Islet of Langerhans (tissue), 1 donor: ENCODE data around the gene CCDC187.

ENCODE experiments used
- FAIRE-seq: peaks from one replicate; lab custom pipeline; 2011; peaks lifted over from hg19 to GRCh38; lab: Jason Lieb, UNC

CCDC187 gene

GRCh38 chr9:136251264-136252115 is 52.4 kb downstream of the CCDC187 start:
- FAIRE-seq: no peak

DNA sequence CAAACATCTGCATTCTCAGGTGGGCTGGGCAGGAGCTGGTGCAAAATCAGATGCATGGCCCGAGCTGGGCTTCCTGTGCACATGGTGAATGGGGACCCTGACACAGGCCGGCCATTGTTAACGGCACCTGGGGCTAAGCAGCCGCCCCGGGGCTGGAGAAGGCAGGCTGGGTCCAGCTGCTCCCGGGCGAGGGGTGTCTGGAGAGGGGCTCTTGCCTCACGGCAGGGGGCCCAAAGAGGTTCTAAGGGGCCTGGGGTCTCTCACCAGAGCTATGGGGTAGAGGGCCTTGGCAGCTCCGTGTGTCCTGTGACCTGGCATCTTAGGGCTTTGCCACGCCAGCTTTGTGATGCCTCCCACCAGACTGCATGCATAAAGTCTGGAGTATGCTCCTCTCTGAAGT is 53.2 kb downstream of the CCDC187 start:
- no peak for FAIRE-seq

GRCh38 chr9:136249877-136250559 is 53.9 kb downstream of the CCDC187 start:
- no peak for FAIRE-seq

DNA sequence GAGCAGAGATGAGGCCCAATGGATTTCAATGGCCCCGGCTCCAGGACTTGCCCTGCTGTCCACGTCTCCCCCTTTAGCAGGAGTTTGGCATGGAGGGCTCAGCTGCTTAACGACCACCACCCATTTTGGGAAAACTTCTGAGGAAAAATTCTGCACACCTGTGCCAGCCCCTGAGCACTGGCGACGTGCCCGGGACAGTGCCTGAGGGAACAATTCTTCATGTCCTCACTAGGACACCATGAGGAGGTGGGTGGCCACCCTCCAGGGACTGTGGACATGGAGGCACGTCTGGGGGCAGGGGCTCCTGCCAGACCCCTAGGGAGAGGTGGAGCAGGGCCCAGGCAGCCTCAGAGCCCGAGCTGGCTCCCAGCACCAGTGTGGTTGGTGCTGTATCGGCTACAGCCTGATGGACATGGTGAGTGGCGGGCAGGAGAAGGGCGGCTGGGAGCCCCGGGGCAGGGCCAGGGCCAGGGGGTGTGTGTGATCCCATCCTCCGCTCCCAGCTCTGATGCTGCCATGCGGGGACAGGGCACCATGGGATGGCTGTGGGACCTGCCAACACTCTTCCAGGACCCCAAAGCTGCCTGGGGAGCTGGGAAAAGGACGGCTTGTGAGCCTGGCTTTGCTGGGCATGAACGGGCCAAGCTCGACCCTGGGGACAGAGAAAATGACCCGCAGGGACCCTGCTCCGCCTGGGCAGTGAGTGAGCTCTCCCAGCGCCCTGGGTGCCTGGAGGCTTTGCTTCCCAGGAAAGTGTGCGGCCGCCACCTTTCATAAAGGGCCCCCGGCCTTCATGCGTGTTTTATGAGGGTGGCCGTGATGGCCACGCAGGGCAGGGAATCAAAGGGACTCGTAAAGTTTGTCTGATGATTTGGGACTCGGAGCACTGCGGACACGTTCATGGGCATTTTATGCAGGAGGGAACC is 54.7 kb downstream of the CCDC187 start:
- FAIRE-seq: no peak

- FAIRE-seq: no peak
Observed at GRCh38 chr9:136247947-136248637, 55.8 kb downstream of the CCDC187 start.

DNA sequence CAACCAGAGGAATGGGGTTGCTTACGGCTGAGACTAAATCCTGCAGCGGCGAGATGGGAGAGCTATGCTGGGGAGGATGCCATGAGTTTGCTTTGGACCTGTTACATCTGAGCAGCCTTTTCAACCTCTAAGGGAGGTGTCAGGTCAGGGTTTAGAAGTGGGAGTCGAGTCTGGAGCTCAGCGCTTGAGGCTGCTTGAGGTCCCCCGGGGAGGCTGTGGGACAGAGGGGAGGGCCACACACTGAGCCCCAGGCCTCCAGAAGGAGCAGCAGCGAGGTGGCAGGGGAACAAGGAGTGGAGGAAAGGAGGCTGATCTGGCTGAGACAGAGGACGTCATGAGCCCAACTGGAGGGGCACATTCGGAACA is 56.4 kb downstream of the CCDC187 start:
- FAIRE-seq: no peak

- no peak for FAIRE-seq
Observed at GRCh38 chr9:136246849-136247550, 56.9 kb downstream of the CCDC187 start.

DNA sequence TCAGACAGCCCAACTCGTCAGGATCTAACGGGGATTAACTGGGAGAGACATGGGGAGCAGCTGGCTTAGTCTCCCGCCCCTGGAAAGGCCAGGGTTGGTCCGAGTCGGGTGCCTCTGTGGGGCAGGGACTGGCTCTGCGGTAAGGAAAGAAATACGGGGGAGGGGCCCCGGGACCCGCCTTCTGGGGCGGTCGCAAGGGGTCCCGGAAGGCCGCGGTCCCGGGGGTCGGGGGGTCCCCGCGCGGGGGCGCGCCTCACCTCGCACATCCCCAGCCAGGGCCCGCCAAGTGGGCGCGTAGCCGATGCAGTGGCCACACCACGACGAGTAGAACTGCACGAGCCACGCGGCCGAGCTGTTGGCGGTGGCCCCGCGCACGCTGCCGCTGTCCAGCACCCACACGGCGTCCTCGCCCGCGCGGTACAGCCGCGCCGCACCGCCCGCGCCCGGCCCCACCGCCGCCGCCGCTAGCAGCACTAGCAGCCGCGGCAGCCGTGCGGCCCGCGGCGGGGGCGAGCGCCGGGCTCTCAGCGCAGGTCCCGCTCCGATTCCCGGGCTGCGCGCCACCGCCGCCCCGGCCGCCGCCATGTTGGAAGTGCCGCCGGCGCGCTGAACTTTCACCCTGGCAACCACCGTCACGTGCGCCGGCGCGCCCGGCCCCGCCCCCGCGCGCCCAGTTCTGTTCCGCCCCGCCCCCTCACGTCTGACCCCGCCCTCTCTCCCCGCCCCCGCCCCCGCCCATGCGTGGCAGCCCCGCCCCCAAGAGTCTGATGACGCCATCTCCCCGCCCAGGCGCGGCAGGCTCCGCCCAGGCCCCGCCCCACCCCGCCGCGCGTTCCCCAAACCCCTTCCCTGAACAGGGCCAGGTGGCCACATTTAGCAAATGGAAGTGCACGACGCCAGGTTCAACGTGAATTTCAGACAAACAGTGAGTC is 58.4 kb downstream of the CCDC187 start, which contains the start of gene QSOX2:
TSS of gene QSOX2 (minus strand) at position 594 of the 932 bp plus-strand sequence. CDS start at position 585, 9 bp downstream.
- FAIRE-seq: no peak

GRCh38 chr9:136244969-136245218 is 59.0 kb downstream of the CCDC187 start:
- FAIRE-seq: no peak

DNA sequence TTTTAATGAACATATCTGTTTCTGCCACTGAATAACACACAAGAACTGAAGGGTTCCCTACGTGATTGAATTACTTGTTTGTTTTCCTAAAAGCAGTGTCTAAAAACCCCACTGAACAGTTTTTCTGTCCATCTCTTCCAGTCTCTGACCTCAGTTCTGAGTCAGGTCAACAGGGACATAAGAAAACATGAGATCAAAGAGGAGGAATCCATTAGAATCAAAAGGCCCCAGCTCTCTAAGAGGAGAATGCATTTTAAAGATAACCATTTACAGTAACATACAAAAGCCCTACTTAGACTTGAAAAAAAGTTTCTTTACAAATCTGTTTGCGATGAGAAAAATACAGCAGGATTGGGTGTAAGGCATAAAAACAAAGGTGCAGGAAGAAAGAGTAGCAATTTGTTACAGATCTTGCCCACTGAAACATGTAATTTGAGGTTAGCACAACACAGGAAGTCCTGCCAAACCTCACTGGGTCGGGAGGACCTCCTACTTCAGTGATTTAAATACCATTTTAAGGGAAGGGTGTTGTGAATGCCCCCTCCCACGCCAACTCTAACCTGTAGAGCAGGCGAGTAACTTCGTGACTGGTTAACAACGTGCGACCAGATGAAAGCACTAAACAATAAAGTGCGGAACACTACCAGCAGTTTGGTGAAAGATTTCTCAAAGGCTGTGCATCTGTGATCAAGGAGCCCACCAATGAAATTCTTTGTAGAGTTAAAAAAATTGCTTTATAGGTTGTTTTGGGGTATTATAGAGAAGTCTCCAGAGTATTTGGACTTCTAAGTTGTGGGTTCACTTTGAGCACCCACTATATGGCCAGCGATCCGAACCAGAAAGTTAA is 59.5 kb downstream of the CCDC187 start:
- FAIRE-seq: peak; percentile 36

- FAIRE-seq: no peak
Observed at GRCh38 chr9:136243631-136244030, 60.3 kb downstream of the CCDC187 start.

DNA sequence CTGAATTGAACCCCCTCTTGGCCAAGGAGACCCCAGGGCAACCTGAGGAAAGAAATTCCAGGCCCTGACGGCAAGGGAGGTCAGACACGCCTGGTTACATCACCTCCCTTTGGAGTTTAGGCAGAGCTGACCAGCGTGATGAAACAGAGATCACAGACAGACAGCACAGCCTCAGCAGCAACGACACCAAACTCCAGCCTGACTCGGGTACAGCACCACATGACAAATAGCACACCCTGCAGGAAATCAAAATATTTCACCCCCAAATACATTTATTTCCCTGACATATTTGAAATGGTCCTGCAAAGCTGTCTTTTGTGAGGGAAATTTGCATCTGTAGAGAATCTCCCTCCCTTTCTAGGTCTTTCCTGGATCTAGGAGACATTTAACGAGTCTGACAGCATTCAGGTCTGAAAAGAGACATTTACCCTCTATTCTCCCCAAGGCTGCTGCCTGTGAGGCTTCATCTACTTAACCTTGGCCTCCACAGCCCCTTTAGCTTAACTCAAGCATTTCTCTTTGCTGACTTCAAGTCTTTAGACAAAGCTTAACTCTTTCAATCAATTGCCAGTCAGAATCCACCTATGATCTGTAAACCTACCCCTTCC is 60.9 kb downstream of the CCDC187 start:
- FAIRE-seq: no peak

GRCh38 chr9:136242248-136242647 is 61.6 kb downstream of the CCDC187 start:
- FAIRE-seq: no peak

DNA sequence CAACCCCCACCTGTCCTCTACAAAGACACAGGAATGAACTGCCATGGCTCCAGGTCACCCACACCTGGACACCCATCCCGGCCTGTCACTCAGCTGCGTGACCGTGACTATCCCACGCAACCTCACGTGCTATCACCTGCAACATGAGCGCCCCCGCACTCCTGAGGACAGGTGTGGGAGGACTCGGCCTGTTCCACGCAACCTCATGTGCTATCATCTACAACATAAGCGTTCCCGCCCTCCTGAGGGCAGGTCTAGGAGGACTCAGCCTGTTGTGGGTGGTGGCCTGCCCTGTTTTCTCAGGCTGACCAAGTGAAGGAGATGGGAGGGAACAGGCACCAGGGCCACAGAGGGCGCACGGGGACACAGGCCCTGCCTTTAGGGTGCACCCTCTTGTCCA is 62.4 kb downstream of the CCDC187 start:
- FAIRE-seq: no peak

DNA sequence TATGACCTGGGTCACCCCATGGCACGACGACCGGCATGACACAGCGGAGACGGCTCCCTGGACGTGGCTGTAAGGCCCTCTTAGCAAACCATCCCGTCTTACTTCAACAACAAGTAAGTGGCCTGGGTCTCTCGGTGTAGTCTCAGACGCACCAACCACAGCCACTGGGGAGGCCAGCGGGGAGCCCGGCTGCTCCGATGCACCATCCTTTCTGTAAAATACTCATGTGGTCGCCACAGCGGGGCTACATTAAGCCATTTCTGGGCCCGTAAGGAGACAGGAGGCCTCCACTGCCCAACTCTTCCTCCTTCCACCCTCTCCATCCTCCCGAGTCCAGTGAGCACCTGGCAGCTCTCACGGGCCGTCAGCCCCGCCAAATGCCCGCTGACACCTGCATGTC is 63.0 kb downstream of the CCDC187 start:
- no peak for FAIRE-seq

- peak; percentile 24 for FAIRE-seq
Observed at GRCh38 chr9:136239983-136240330, 63.9 kb downstream of the CCDC187 start.

GRCh38 chr9:136239135-136239982 is 64.5 kb downstream of the CCDC187 start:
- no peak for FAIRE-seq

- FAIRE-seq: no peak
Observed at GRCh38 chr9:136238342-136238732, 65.6 kb downstream of the CCDC187 start.
